ENCODE measurements around the gene TIMM10.

The TIMM10 gene

GRCh38 chr11:57502376-57502775 is 28.2 kb downstream of the TIMM10 start:
- DNase-seq = peak; percentile 18

GRCh38 chr11:57501953-57502352 is 28.6 kb downstream of the TIMM10 start:
- no peak for DNase-seq

DNA sequence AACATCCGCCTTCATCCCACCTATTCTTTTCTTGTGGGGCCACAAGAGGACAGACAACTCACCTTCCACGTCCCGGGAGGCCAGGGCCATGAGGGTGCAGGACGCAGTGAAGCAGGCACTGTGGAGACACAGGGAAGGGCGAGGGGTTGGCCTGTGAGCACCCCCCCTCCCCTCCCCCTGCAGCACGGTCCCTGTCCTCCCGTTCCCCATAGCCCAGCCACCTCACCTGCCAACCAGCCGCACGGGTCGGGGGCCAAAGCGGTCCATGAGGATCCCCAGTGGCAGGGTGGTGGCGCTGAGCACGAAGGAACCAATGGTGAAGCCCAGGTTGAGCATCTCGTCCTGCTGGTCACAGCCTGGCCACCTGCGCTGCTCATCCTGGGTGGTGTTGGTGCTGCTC is 29.6 kb downstream of the TIMM10 start:
- no peak for DNase-seq

DNA sequence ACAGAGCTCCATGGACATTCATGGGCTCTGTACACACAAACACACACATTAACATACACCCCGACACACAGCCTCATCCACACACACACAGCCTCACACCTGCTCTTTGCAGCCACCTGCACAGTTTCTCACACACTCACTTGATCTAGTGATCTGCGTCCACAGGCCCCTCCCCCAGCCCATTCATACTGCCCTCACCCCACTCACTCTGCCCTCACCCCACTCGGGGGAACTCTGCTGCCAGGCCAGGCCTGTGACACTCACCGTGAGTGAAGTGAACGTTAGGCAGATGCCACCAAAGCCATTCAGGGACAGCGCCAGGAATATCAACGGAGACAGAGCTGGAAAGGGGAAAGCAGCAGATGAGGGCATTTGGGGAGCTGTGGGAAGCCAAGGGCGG is 30.0 kb downstream of the TIMM10 start:
- no peak for DNase-seq

DNA sequence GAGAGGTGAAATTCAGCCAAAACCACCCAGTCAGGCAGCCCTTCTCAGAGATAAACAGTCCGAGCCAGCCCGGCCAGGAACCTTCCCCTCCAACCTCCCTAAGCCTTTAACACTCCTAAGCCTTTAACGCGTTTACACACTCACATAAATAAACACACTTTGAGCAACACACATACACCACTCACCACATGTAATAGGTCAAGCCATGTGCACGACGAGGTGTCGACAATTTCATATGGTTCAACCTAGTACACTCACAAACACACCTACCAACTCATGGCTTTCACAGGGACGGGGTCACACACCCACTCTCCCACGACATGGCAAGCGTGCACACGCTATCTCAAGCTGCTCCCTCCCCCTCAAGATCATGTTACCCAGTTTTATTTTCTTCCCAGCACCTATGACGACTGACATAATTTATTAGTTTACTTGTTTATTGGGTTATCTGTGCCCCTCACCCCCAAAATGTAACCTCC is 30.5 kb downstream of the TIMM10 start:
- no peak for DNase-seq

GRCh38 chr11:57499413-57499982 is 31.1 kb downstream of the TIMM10 start:
- DNase-seq = peak; percentile 81

GRCh38 chr11:57498540-57498939 is 32.0 kb downstream of the TIMM10 start:
- no peak for DNase-seq

DNA sequence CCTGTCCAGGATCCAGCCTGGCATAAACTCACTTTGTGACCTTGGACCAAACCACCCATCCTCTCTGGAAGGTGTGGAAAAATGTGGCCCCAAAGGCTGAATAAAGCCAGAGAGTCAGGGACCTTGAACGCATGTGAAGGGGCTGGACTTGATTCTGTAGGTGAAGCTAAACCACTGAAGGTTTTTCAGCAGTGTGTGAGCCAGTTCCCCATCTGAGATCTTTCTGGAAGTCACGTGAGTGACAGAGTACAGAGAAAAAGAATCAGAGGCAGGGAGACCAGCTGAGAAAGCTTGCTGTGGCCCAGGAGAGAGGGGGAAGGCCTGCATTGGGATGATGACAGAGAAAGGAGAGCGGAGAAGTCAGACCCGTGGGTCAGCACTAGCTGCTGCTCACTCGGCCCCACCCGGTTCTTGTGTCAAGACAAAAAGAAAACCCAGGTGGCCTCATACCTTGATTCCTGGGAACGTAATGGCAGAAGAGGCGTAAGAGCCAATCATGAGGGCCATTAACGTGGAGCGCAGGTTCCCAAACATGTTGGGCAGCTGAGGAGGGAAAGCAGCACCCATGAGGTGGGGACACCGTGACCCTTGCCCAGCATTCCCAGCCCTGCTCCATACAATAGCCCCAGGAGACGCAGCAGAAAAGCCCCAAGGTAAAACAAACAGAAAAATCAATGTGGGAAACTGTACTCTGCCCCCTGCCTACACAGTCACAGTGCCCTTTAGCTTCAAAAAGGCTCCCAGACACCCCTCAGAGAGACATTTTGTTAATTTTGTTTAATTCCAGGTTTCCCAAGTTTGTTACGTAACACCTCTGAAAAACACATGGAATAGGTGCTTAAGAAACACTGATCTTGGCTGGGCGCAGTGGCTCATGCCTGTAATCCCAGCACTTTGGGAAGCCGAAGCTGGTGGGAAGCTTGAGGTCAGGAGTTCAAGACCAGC is 33.0 kb downstream of the TIMM10 start:
- DNase-seq = no peak

DNA sequence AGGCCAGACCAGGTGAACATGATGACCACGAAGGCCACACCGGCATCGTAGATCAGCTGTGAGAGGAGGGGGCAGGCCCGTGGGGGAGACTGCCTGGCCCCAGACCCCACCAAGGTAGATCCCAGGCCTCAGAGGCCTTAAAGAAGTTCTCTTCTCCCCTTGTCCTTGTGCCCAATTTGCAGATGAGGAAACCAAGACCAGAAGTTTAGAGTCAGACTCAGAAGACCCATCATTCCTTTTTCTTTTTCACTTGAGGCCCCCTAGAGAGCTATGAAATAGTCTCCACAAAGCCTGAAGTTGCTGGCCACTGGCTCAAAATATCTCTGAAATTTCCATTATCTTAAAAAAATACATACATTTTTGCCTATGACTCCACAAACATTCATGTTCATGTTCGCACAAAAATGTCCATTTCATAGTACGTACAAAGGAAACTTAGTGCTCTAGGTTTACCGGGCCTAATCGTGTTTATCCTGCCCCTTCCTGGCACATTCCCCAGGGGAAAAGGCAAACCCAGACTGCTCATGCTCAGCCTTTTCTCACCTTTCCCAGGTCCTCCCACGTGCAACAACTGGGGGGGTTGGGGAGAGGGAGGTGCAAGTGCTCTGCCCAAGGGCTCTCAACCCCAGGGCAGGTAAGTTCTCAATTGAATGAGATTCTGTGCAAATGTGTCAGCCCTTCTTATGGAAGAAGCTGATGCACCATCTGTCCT is 34.3 kb downstream of the TIMM10 start:
- no peak for DNase-seq

- DNase-seq = peak; percentile 33
Observed at GRCh38 chr11:57493507-57494503, 36.7 kb downstream of the TIMM10 start.

DNA sequence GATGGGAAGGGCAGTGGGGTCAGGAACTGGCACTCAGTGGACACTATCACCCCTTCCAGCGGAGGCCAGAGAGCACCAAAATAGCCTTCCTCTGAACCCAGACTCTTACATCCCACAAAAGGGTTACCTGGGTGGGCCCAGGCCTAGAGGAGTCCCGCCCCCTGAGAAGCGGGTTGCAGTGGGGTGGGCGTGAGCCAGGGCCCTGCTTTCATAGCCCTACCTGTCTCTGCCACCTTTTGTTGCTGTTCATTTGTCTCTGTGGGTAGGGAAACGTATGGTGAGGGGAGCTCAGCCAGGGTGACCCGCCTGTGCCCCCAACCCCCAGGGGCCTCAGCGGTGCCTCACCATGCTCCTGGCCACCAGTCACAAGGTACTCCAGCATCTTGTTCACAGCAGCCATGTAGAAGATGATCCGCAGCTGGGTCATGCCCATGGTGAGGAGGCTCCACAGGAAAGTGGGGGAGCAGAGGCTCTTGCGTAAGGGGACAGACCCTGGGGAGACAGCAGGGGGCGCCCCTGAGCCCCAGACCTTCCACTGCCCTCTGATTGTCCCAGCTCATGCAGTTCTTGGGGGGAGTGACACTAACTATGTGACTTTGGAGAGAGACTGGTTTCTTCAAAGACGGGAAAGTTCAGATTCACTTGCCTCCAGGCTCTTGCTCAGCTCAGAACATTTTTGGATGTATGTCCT is 39.0 kb downstream of the TIMM10 start:
- DNase-seq = no peak

- no peak for DNase-seq
Observed at GRCh38 chr11:57490456-57491248, 39.9 kb downstream of the TIMM10 start.

GRCh38 chr11:57487920-57488659 is 42.5 kb downstream of the TIMM10 start:
- DNase-seq = no peak

DNA sequence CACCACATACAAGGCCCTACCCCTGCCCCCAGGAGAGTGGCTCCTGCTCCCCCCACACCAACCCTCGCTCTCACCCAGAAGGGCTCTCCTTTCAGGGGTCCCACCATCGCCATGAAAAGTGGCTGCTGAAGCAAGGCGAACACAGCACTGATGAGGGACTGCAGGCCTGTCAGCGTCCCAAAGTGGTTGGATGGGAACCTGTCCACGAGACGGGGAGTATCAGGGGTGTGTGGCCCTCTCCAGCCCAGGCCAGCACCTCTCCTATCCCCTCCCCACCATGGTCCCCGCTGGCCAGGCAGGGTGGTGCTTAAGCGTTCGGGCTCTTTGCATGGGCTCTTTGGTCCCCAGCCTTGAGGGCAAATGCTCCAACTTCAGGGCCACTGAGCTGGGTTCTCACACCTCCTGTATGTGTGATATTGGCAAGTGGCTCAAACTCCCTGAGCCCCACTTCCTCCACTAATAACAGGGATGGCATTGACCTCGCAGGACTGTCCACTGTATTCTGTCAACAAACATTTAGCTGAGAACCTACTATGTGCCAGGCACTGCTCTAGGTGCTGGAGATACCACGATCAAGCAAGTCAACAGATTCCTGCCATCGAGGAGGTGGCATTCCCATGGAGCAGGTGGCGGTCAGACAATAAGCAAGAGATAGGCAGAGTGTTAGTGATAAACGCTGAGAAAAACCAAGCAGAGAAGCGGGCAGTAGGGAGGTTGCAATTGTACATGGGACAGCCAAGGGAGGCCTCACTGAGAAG is 43.4 kb downstream of the TIMM10 start:
- no peak for DNase-seq

DNA sequence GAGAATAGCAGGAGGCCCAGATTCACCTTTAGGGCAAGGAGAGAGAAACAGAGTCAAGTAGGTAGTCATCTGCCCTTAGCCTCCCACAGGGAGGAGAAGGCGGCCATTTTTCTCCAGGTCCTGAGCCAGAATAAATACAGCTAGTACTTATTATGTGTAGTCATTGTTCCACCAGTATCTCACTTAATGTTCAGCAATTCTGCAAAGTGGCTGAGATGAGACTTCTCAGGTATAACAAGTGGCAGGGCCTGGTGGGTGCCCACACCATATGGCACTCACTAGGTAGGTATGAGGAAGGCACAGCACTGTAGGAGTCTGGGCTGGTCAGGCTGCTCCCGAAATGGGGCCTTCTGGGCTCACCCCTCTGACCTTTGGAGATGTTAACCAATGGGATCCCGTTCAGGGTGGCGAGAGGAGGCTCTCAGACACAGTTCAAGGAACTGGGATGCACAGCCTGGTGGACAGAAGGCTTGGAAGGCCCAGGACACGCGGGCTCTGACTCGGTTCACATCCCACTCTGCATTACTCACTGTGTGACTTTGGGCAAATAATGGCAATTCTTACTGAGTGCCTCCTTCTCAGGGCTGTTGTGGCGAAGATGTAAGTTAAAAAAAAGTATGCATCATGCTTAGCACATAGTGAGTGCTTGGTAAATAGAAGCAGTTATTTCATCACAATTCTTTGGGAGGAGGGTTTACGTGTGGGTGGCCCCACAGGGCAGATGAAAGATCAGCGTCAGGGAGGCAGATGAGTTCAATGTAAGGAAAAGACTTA is 45.1 kb downstream of the TIMM10 start:
- DNase-seq = no peak

GRCh38 chr11:57484141-57484710 is 46.3 kb downstream of the TIMM10 start:
- no peak for DNase-seq

GRCh38 chr11:57483562-57483918 is 47.0 kb downstream of the TIMM10 start:
- DNase-seq = no peak

Data from NCI-H2029 treated with DMSO at 0.1 percent for 48 hours (cell line).